NCI-H460 (cell line): Measurements from ENCODE around the gene SVEP1. TPM values are rescaled to one million over a fixed set of nuclear protein-coding genes. Genes with fewer than 3 reads are reported as not detected.

Experiments used
- DNase-seq: peaks from one replicate; pipeline ENCODE4 v3.0.0-alpha.2; 2016; ENCODE audit warnings: low read depth; ENCODE audit errors: extremely low read depth
- small RNA-seq, 2 experiments: library from RNA; depleted of rRNA; stranded (forward); fragments of <200 nt; gene quantifications; one replicate each; pipeline ENCODE3, GENCODE V24; 2014
- total RNA-seq: library from RNA; depleted of rRNA; stranded (reverse); fragments of >200 nt; shearing (Covaris generic); gene quantifications from 2 replicates; pipeline ENCODE4 v1.2.3, GENCODE V29; 2014; rRNA removed

Gene SVEP1
- total RNA-seq, 1 experiment from 2014 or later: 0.97 TPM

- no peak for DNase-seq
Observed at GRCh38 chr9:110330484-110331105, 248.9 kb downstream of the SVEP1 start.

GRCh38 chr9:110329639-110330230, 249.8 kb downstream of the SVEP1 start:
- no peak for DNase-seq

- DNase-seq: no peak
Observed at GRCh38 chr9:110328763-110329162, 250.8 kb downstream of the SVEP1 start.

- DNase-seq: no peak
Observed at GRCh38 chr9:110327716-110328115, 251.8 kb downstream of the SVEP1 start.

- no peak for DNase-seq
Observed at GRCh38 chr9:110323818-110324217, 255.7 kb downstream of the SVEP1 start.

GRCh38 chr9:110320651-110321445, 258.7 kb downstream of the SVEP1 start:
- no peak for DNase-seq

- DNase-seq: no peak
Observed at GRCh38 chr9:110319781-110320492, 259.6 kb downstream of the SVEP1 start.

GRCh38 chr9:110317911-110318310, 261.6 kb downstream of the SVEP1 start:
- no peak for DNase-seq

- DNase-seq: no peak
Observed at GRCh38 chr9:110316261-110317075, 263.1 kb downstream of the SVEP1 start.

Small RNA genes within 50 kb of the gene (small RNA-seq; reads per million reads assigned to genes)
- gene RNU6-1039P: 0 reads per million in 2 experiments

Other genes starting within 250 kb of the SVEP1 start
- not detected in 2 replicates for gene TXNDC8, start 241.9 kb downstream of the SVEP1 start, total RNA-seq
- not detected in 2 replicates for gene MUSK, start 89.0 kb upstream of the SVEP1 start, total RNA-seq